ENCODE results near the gene LRP2. TPM values are rescaled to one million over a fixed set of nuclear protein-coding genes. Genes with fewer than 3 reads are reported as not detected.

LRP2 gene
- total RNA-seq, 3 donors from 2014 or later (not counting 1 experiment from before 2014, with no cell fraction given): not detected

GRCh38 chr2:169184074-169184473, 178.3 kb downstream of the LRP2 start:
- H3K27me3 ChIP-seq (ENCODE audit: control insufficient read depth, insufficient read depth, low read length): no peaks in the 10 kb centered on the region
- intact Hi-C loops (cut with micrococcal nuclease): no loop called here
- H3K4me1 ChIP-seq (ENCODE audit: control insufficient read depth, insufficient read depth, low read length): no peaks in the 10 kb centered on the region
- Mint-ChIP-seq H3K9me3 (no peaks in the 10 kb centered on the region), H3K4me3 (no peak overlapping the region), H3K27ac (no peak overlapping the region), H3K4me1 (no peaks in the 10 kb centered on the region), H3K27me3 (ENCODE audit: low read depth in 2 of 2) (peaks cover 0 to 12% of the 10 kb centered on the region in 2 donors), H3K36me3 (no peaks in the 10 kb centered on the region)
- DNase-seq (no peak), ATAC-seq (no peak)
- no peak for TF ChIP-seq CTCF (IDR thresholded peaks at IDR 0.05)
- WGBS (ENCODE audit: insufficient coverage): 55% methylated on average over 1 of the region's 3 CpGs
- no peaks in the 10 kb centered on the region for H3K9me3 ChIP-seq (ENCODE audit: control insufficient read depth, insufficient read depth, low read length)
- H3K4me3 ChIP-seq (ENCODE audit: low read length): no peak overlapping the region
- H3K27ac ChIP-seq (ENCODE audit: low read length): no peak overlapping the region
- no peaks in the 10 kb centered on the region for H3K36me3 ChIP-seq (ENCODE audit: control insufficient read depth, insufficient read depth, low read length)

GRCh38 chr2:169182573-169182972, 179.8 kb downstream of the LRP2 start:
- no peak for TF ChIP-seq CTCF (IDR thresholded peaks at IDR 0.05)
- H3K36me3 ChIP-seq (ENCODE audit: control insufficient read depth, insufficient read depth, low read length): no peaks in the 10 kb centered on the region
- H3K4me3 Mint-ChIP-seq: no peak overlapping the region
- ATAC-seq (no peak), DNase-seq (no peak)
- H3K36me3 Mint-ChIP-seq: no peaks in the 10 kb centered on the region
- H3K27ac ChIP-seq (ENCODE audit: low read length): no peak overlapping the region
- no peaks in the 10 kb centered on the region for H3K4me1 Mint-ChIP-seq
- no peak overlapping the region for H3K4me3 ChIP-seq (ENCODE audit: low read length)
- no peaks in the 10 kb centered on the region for H3K9me3 ChIP-seq (ENCODE audit: control insufficient read depth, insufficient read depth, low read length)
- H3K27me3 ChIP-seq (ENCODE audit: control insufficient read depth, insufficient read depth, low read length): no peaks in the 10 kb centered on the region
- intact Hi-C loops (cut with micrococcal nuclease): no loop called here
- 79% methylated on average over 2 of the region's 2 CpGs for WGBS (ENCODE audit: insufficient coverage)
- H3K27me3 Mint-ChIP-seq (ENCODE audit: low read depth in 2 of 2): peaks cover 0 to 11% of the 10 kb centered on the region in 2 donors
- no peak overlapping the region for H3K27ac Mint-ChIP-seq
- no peaks in the 10 kb centered on the region for H3K9me3 Mint-ChIP-seq
- no peaks in the 10 kb centered on the region for H3K4me1 ChIP-seq (ENCODE audit: control insufficient read depth, insufficient read depth, low read length)

- Mint-ChIP-seq H3K4me3 (no peak overlapping the region), H3K9me3 (no peaks in the 10 kb centered on the region), H3K36me3 (no peaks in the 10 kb centered on the region), H3K27me3 (ENCODE audit: low read depth in 2 of 2) (peaks cover under 1 to 12% of the 10 kb centered on the region in 2 donors), H3K4me1 (no peaks in the 10 kb centered on the region), H3K27ac (no peak overlapping the region)
- no peak for TF ChIP-seq CTCF (IDR thresholded peaks at IDR 0.05)
- DNase-seq (no peak), ATAC-seq (no peak)
- Histone ChIP-seq H3K27me3 (ENCODE audit: control insufficient read depth, insufficient read depth, low read length) (no peaks in the 10 kb centered on the region), H3K4me3 (ENCODE audit: low read length) (no peak overlapping the region), H3K9me3 (ENCODE audit: control insufficient read depth, insufficient read depth, low read length) (no peaks in the 10 kb centered on the region), H3K4me1 (ENCODE audit: control insufficient read depth, insufficient read depth, low read length) (no peaks in the 10 kb centered on the region), H3K27ac (ENCODE audit: low read length) (no peak overlapping the region), H3K36me3 (ENCODE audit: control insufficient read depth, insufficient read depth, low read length) (no peaks in the 10 kb centered on the region)
- 100% methylated on average over 1 of the region's 1 CpG for WGBS (ENCODE audit: insufficient coverage)
- intact Hi-C loops (cut with micrococcal nuclease): no loop called here
Observed at GRCh38 chr2:169178804-169179390, 183.4 kb downstream of the LRP2 start.

GRCh38 chr2:169178364-169178763, 184.0 kb downstream of the LRP2 start:
- H3K4me1 Mint-ChIP-seq: no peaks in the 10 kb centered on the region
- ATAC-seq (no peak), DNase-seq (no peak)
- no peaks in the 10 kb centered on the region for H3K9me3 ChIP-seq (ENCODE audit: control insufficient read depth, insufficient read depth, low read length)
- no peak overlapping the region for H3K27ac Mint-ChIP-seq
- no peak overlapping the region for H3K27ac ChIP-seq (ENCODE audit: low read length)
- 84% methylated on average over 5 of the region's 5 CpGs for WGBS (ENCODE audit: insufficient coverage)
- no peaks in the 10 kb centered on the region for H3K36me3 Mint-ChIP-seq
- intact Hi-C loops (cut with micrococcal nuclease): no loop called here
- no peaks in the 10 kb centered on the region for H3K4me1 ChIP-seq (ENCODE audit: control insufficient read depth, insufficient read depth, low read length)
- no peaks in the 10 kb centered on the region for H3K27me3 ChIP-seq (ENCODE audit: control insufficient read depth, insufficient read depth, low read length)
- no peaks in the 10 kb centered on the region for H3K9me3 Mint-ChIP-seq
- no peaks in the 10 kb centered on the region for H3K36me3 ChIP-seq (ENCODE audit: control insufficient read depth, insufficient read depth, low read length)
- peaks cover 3 to 15% of the 10 kb centered on the region in 2 donors for H3K27me3 Mint-ChIP-seq (ENCODE audit: low read depth in 2 of 2)
- no peak overlapping the region for H3K4me3 ChIP-seq (ENCODE audit: low read length)
- TF ChIP-seq CTCF (IDR thresholded peaks at IDR 0.05): no peak
- H3K4me3 Mint-ChIP-seq: no peak overlapping the region

All from natural killer cell (primary cell).